Measurements from ENCODE around the gene TMEM52B.

GRCh38 chr12:10197879-10198278 is 19.0 kb downstream of the TMEM52B start:
- no peak for TF ChIP-seq CTCF (IDR thresholded peaks at IDR 0.05 in 4 of 5, conservative IDR thresholded peaks at IDR 0.05 in 1 of 5)
- no peak for TF ChIP-seq POLR2A (IDR thresholded peaks at IDR 0.05)
